H7 (cell line): ENCODE results near the gene PDE5A. TPM values are rescaled to one million over a fixed set of nuclear protein-coding genes. Genes with fewer than 3 reads are reported as not detected.
A peak's percentile ranks its signal among the peaks of the same experiment; 100 is the strongest.
"Not testable (repeated sequence)": the region's sequence is repeated elsewhere in the genome, so short reads cannot be mapped to it uniquely, and the experiment has no call there.

Experiments used
- DNase-seq: peaks from one replicate; pipeline ENCODE4 v3.0.0; 2012
- H3K27me3 ChIP-seq: 2 replicates; pipeline ENCODE4 v1.6.0; 2011; ENCODE audit warnings: mild to moderate bottlenecking, low read length; ENCODE audit not compliant: control insufficient read depth, insufficient read depth
- H3K36me3 ChIP-seq: replicated peaks from 2 replicates; pipeline ENCODE4 v1.5.1; 2011; ENCODE audit warnings: low read length; ENCODE audit not compliant: control insufficient read depth, insufficient read depth
- H3K4me3 ChIP-seq: 2 replicates; pipeline ENCODE4 v1.5.1; 2011; ENCODE audit warnings: low read depth, mild to moderate bottlenecking, control low read depth, low read length, moderate library complexity; ENCODE audit not compliant: insufficient read depth
- total RNA-seq: library from RNA; depleted of rRNA; stranded (reverse); fragments of >200 nt; shearing (Covaris generic); gene quantifications from 2 replicates; pipeline ENCODE4 v1.2.3, GENCODE V29; 2014; rRNA removed

The PDE5A gene
- total RNA-seq, result 17.2 and 24.4 TPM in 2 replicates

- Histone ChIP-seq H3K36me3 (no peaks in the 10 kb centered on the region), H3K4me3 (peak within 1 kb of the TSS; percentile 88), H3K27me3 (peaks cover 5% of the 10 kb centered on the region; the same call in 1 of the 2 replicates)
- peak; percentile 94 for DNase-seq
Observed at GRCh38 chr4:119628281-119629141, at the start of gene PDE5A. Gene PDE5A (minus strand): TSS chr4:119628804. CDS start chr4:119628671, 133 bp downstream.

- no peak for DNase-seq
- Histone ChIP-seq H3K4me3 (no peak overlapping the region), H3K36me3 (no peaks in the 10 kb centered on the region), H3K27me3 (no peaks in the 10 kb centered on the region)
Observed at GRCh38 chr4:119676101-119676500, 47.5 kb upstream of the PDE5A start.

- Histone ChIP-seq H3K27me3 (no peaks in the 10 kb centered on the region), H3K4me3 (no peak overlapping the region), H3K36me3 (no peaks in the 10 kb centered on the region)
- no peak for DNase-seq
Observed at GRCh38 chr4:119675391-119675790, 46.8 kb upstream of the PDE5A start.

GRCh38 chr4:119672938-119673337 is 44.3 kb upstream of the PDE5A start:
- Histone ChIP-seq H3K27me3 (no peaks in the 10 kb centered on the region), H3K36me3 (no peaks in the 10 kb centered on the region), H3K4me3 (no peak overlapping the region)
- DNase-seq, result peak; percentile 11

GRCh38 chr4:119672086-119672485 is 43.5 kb upstream of the PDE5A start:
- H3K27me3 ChIP-seq, result no peaks in the 10 kb centered on the region

GRCh38 chr4:119671205-119671604 is 42.6 kb upstream of the PDE5A start:
- Histone ChIP-seq H3K4me3 (no peak overlapping the region), H3K27me3 (no peaks in the 10 kb centered on the region), H3K36me3 (no peaks in the 10 kb centered on the region)
- DNase-seq, result no peak

More at GRCh38 chr4:119672086-119672485, 43.5 kb upstream of the PDE5A start:
- H3K4me3 ChIP-seq, result no peak overlapping the region
- H3K36me3 ChIP-seq, result no peaks in the 10 kb centered on the region
- no peak for DNase-seq

GRCh38 chr4:119667802-119668201 is 39.2 kb upstream of the PDE5A start:
- DNase-seq, result no peak
- Histone ChIP-seq H3K36me3 (no peaks in the 10 kb centered on the region), H3K4me3 (no peak overlapping the region), H3K27me3 (no peaks in the 10 kb centered on the region)

GRCh38 chr4:119666653-119667091 is 38.1 kb upstream of the PDE5A start:
- Histone ChIP-seq H3K36me3 (no peaks in the 10 kb centered on the region), H3K27me3 (no peaks in the 10 kb centered on the region)
- no peak for DNase-seq

GRCh38 chr4:119665752-119666151 is 37.1 kb upstream of the PDE5A start:
- no peaks in the 10 kb centered on the region for H3K36me3 ChIP-seq
- no peaks in the 10 kb centered on the region for H3K27me3 ChIP-seq
- DNase-seq, result no peak
- no peak overlapping the region for H3K4me3 ChIP-seq

More at GRCh38 chr4:119666653-119667091, 38.1 kb upstream of the PDE5A start:
- H3K4me3 ChIP-seq, result no peak overlapping the region

- DNase-seq, result no peak
- Histone ChIP-seq H3K27me3 (no peaks in the 10 kb centered on the region), H3K36me3 (no peaks in the 10 kb centered on the region), H3K4me3 (no peak overlapping the region)
Observed at GRCh38 chr4:119664168-119664907, 35.7 kb upstream of the PDE5A start.

- Histone ChIP-seq H3K27me3 (no peaks in the 10 kb centered on the region), H3K36me3 (no peaks in the 10 kb centered on the region), H3K4me3 (no peak overlapping the region)
- no peak for DNase-seq
Observed at GRCh38 chr4:119663160-119663788, 34.7 kb upstream of the PDE5A start.

GRCh38 chr4:119662612-119663011 is 34.0 kb upstream of the PDE5A start:
- DNase-seq, H3K4me3 ChIP-seq: not testable (repeated sequence)

GRCh38 chr4:119661231-119661630 is 32.6 kb upstream of the PDE5A start:
- Histone ChIP-seq H3K36me3 (no peaks in the 10 kb centered on the region), H3K4me3 (no peak overlapping the region), H3K27me3 (no peaks in the 10 kb centered on the region)
- DNase-seq, result no peak

More at GRCh38 chr4:119662612-119663011, 34.0 kb upstream of the PDE5A start:
- not testable (repeated sequence) for H3K36me3 ChIP-seq, H3K27me3 ChIP-seq

- H3K36me3 ChIP-seq, result no peaks in the 10 kb centered on the region
- no peak for DNase-seq
- no peak overlapping the region for H3K4me3 ChIP-seq
- H3K27me3 ChIP-seq, result no peaks in the 10 kb centered on the region
Observed at GRCh38 chr4:119659576-119659975, 31.0 kb upstream of the PDE5A start.
